HG03432 (cell line): Measurements from ENCODE around the gene ZMYM1.
"Not testable (repeated sequence)": the region's sequence is repeated elsewhere in the genome, so short reads cannot be mapped to it uniquely, and the experiment has no call there.

Source experiments
- ATAC-seq: cut with Tn5 transposase; IDR thresholded peaks from one replicate; pipeline ENCODE4 v1.9.1; 2021; ENCODE audit warnings: mild to moderate bottlenecking, moderate library complexity; ENCODE audit not compliant: unreplicated experiment

ZMYM1 gene

GRCh38 chr1:35073265-35073811 is 5.8 kb upstream of the ZMYM1 start:
- no peak for ATAC-seq

DNA sequence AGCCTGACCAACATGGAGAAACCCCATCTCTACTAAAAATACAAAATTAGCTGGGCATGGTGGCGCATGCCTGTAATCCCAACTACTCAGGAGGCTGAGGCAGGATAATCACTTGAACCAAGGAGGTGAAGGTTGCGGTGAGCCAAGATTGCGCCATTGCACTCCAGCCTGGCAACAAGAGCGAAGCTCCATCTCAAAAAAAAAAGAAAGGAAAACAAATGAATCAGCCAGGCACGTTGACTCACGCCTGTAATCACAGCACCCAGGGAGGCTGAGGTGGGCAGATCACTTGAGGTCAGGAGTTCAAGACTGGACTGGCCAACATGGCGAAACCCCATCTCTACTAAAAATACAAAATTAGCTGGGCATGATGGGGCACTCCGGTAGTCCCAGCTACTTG is 2.8 kb upstream of the ZMYM1 start:
- not testable (repeated sequence) for ATAC-seq

DNA sequence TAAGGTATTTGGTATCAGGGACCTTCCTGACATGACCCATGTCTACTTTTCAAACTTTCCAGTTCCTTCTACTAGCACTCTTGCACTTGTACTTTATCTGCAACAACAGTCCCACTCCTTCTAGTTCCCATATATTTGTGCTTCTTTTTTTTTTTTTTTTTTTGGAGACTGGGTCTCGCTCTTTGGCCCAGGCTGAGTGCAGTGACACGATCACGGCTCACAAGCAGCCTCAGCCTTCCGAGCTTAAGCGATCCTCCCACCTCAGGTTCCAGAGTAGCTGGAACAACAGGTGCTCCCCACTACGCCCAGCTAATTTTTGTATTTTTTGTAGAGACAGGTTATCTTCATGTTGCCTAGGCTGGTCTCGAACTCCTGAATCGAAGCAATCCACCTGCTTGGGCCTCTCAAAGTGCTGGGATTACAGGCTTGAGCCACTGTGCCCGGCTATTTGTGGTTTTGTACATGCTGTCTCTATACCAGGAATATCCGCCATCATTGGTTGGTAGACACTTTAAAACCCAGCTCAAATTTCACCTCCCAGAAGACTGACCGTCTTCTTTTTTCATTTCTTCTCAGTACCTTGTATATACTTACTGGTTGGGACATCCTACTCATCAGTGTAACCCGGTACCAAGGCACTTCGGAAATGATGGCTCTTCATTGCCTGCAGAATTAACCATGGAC is 1.1 kb downstream of the ZMYM1 start:
- ATAC-seq = no peak

GRCh38 chr1:35085421-35085820 is 6.2 kb downstream of the ZMYM1 start:
- no peak for ATAC-seq

- no peak for ATAC-seq
These were observed 18.0 kb downstream of the ZMYM1 start for GRCh38 chr1:35097224-35097623.

GRCh38 chr1:35111106-35111505 is 31.9 kb downstream of the ZMYM1 start:
- no peak for ATAC-seq

DNA sequence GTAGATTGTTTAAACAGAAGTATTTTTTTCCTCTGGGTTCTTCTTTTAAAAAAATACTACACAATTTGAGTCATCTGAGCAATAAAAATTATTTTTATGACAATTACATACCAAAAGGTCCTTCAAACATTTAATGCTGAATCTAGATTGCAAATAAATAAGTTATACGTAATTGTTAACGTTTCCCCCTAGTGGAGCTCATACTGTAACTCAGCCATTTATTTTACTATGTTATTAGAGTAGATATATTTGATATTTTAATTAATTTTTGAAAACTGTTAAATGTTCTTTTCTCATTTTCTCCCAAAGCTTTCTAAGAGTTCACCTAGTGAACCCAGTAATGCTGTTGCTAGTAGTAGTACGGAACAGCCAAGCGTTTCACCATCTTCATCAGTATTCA is 33.5 kb downstream of the ZMYM1 start:
- no peak for ATAC-seq

DNA sequence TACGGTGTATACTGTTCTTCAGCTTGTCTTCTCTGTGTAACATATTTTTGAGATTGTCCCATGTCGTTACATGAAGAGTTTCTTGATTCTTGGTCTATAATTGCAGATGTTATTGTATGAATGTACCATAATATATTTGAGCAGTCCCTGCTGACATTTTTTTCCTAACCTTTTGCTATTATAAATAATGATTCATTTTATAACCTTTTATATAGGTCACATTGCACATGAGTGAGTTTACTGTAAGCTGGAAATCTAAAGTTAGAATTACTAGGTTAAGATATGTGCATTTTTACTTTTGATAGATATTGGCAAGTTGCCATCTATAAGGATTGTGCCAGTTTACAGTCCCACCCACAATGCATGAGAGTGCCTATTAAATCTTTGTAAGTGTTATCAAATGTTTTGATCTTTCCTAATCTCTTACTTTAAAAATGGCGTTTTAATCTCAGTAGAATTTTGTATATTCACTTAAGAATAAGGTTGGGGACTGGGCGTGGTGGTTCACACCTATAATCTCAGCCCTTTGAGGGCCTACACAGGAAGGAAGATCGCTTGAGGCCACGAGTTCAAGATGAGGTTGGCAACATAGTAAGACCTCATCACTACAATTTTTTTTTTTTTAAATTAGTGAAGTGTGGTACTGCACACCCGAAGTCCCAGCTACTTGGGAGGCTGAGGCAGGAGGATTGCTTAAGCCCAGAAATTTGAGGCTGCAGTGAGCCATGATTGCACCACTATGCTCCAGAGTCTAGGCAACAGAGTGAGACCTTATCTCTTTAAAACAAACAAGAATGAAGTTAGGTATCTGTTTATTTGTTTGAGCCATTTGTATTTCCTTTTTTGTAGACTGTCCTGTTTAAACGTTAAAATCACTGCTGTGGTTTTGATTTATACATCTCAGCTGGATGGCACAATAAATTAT is 36.5 kb downstream of the ZMYM1 start:
- no peak for ATAC-seq

DNA sequence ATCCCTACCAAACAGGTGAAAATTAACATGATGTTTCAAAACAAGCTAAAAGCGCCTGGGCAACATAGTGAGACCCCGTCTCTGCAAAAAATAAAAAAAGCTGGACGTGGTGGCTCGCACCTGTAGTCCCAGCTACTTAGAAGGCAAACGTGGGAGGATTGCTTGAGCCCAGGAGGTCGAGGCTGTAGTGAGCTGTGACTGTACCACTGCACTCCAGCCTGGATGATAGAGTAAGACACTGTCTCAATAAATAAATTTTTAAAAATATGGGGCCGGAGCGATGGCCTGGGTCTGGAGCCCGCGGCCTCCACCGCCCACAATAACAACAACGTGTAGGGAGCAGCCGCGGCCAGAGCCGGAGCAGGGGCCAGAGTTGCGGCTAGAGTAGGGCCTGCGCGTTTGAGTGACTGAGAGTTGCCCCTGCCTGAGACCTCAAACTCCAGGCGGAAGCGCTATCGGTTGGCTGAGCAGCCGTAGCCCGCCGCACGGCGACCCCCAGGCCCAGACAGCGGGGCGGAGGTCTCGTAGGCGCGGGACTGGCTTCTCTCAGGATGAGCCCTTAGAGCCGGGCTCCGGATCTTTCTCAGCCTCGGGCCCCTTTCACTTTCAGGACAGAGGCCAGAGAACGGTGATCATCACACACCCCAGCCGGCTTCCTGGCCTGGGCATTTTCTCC is 41.4 kb downstream of the ZMYM1 start:
- peak; percentile 53 for ATAC-seq

DNA sequence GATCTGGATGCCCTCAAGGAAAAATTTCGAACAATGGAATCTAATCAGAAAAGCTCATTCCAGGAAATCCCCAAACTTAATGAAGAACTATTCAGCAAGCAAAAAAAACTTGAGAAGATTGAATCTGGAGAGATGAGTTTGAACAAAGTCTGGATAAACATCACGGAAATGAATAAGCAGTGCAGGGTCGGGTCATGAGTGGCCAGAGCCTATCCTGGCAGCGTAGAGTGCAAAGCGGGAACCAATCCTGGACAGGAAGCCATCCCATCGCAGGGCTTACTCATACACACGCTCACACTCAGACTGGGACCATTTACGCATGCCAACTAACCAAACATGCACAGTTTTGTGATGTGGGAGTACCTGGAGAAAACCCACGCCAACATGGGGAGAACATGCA is 43.1 kb downstream of the ZMYM1 start:
- no peak for ATAC-seq

DNA sequence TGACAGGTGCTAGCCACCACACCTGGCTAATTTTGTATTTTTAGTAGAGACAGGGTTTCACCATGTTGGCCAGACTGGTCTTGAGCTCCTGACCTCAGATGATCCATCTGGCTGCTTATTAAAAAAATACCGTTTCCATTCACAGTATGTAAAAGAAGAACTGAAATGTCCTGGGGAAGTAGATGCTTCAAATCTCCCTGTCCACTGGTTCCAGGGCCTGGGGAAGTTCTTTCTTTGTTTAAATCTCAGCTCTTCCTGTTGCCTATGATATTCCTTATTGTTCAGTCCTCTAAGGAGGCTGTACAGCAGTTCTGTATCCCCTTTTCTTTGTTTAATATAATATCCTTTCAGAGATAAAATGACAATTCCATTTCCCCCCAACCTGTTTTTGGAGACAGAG is 47.4 kb downstream of the ZMYM1 start:
- no peak for ATAC-seq

DNA sequence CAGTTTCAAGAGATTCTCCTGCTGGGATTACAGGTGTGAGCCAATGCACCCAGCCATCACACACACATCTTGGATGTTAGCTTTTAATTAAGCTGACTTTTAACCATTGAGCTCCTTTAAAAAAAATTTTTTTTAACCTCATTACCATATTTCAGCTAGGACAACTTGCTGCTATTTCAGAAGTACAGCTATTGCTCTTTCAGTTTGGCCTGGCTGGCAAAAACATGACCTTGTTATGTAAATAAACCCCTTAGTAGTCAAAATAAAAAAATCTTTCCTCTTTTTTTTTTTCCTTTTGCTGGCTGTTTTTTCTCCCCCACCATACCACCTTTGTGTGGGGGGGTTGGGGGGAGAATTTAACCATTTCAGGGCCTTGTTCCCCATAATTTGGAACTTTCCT is 49.9 kb downstream of the ZMYM1 start:
- ATAC-seq = no peak

DNA sequence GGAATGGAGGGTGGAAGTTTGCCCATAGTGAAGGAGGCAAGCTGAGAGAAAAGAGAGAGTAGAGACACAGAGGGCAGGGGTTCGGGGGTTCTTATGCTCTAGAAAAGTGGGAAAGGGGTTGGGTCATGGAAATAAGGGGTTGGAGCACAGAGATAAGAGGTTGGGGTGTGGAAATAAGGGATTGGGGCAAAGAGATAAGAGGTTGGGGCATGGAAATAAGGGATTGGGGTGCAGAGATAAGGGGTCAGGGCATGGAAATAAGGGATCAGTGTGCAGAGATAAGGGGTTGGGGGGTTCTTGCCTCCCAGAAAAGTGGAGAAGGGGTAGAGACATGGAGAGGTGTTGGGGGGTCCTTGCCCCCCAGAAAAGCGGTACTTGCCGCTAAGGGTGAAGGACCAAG is 57.6 kb downstream of the ZMYM1 start:
- ATAC-seq = no peak

- not testable (repeated sequence) for ATAC-seq
These were observed 58.4 kb downstream of the ZMYM1 start for GRCh38 chr1:35137590-35137989.

GRCh38 chr1:35142294-35142693 is 63.1 kb downstream of the ZMYM1 start:
- ATAC-seq = not testable (repeated sequence)

- not testable (repeated sequence) for ATAC-seq
These were observed 63.5 kb downstream of the ZMYM1 start for GRCh38 chr1:35142728-35143127.

DNA sequence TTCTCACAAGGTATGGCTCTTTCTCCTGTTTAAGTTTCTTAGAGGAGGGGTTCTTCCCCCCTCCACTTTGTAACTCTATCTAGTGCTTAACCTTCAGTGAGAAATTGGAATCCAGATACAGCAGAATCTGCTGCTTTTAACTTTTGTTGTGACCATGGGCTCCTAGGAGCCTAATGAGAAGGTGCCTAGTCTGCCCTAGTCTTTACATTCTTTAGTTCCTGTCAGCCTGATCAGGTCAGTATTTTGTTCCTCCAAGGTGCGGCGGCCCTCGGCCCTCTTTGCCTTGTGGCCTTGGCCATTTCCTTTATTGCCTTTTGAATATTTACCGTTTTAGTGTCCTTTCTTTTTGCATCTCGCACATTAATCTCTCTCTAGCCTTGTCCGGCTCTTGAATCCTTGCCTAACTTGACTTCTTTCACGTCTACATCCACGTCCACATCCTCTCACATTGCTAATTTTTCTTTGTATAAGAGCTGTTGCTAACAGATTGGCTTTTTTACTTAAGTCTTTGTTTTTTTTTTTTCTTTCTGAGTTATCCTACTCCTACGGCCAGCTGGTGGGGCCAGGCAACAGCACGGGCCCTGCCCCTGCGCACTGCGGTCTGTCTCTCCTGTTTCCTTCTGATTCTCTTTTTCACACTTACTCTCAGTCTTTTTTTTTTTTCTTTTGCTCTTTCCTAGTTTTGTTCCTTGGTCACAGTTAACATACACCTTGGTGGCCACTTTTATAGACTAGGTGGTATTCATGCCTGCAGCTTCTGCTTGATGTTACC is 64.7 kb downstream of the ZMYM1 start:
- ATAC-seq = no peak

- ATAC-seq = not testable (repeated sequence)
These were observed 66.8 kb downstream of the ZMYM1 start for GRCh38 chr1:35145892-35146549.

GRCh38 chr1:35151220-35151619 is 72.0 kb downstream of the ZMYM1 start:
- no peak for ATAC-seq

- no peak for ATAC-seq
These were observed 85.7 kb downstream of the ZMYM1 start for GRCh38 chr1:35164893-35165292.
